ENCODE measurements around the gene NLRC5.

DNA sequence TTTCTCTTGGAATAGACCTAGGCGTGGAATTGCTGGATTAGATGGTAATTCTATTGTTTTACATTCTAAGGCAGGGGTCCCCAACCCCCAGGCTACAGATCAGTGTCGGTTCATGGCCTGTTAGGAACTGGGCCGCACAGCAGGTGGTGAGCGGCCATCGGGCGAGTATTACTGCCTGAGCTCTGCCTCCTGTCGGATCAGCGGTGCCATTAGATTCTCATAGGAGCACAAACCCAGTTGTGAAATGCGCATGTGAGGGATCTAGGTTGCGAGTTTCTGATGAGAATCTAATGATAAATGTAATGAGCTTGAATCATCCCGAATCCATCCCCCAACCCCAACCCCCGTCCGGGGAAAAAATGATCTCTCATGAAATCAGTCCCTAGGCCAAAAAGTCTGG, 23.0 kb downstream of the NLRC5 start:
- TF ChIP-seq, protein P1, sequence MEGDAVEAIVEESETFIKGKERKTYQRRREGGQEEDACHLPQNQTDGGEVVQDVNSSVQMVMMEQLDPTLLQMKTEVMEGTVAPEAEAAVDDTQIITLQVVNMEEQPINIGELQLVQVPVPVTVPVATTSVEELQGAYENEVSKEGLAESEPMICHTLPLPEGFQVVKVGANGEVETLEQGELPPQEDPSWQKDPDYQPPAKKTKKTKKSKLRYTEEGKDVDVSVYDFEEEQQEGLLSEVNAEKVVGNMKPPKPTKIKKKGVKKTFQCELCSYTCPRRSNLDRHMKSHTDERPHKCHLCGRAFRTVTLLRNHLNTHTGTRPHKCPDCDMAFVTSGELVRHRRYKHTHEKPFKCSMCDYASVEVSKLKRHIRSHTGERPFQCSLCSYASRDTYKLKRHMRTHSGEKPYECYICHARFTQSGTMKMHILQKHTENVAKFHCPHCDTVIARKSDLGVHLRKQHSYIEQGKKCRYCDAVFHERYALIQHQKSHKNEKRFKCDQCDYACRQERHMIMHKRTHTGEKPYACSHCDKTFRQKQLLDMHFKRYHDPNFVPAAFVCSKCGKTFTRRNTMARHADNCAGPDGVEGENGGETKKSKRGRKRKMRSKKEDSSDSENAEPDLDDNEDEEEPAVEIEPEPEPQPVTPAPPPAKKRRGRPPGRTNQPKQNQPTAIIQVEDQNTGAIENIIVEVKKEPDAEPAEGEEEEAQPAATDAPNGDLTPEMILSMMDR (IDR thresholded peaks at IDR 0.05): no peak
- no peak for TF ChIP-seq POLR2A (IDR thresholded peaks at IDR 0.05)
